GM21576 (cell line): ENCODE measurements around the gene P3R3URF.

Source experiments
- ATAC-seq: cut with Tn5 transposase; IDR thresholded peaks from one replicate; pipeline ENCODE4 v1.9.1; 2021; ENCODE audit warnings: mild to moderate bottlenecking, moderate library complexity; ENCODE audit not compliant: unreplicated experiment

The P3R3URF gene

DNA sequence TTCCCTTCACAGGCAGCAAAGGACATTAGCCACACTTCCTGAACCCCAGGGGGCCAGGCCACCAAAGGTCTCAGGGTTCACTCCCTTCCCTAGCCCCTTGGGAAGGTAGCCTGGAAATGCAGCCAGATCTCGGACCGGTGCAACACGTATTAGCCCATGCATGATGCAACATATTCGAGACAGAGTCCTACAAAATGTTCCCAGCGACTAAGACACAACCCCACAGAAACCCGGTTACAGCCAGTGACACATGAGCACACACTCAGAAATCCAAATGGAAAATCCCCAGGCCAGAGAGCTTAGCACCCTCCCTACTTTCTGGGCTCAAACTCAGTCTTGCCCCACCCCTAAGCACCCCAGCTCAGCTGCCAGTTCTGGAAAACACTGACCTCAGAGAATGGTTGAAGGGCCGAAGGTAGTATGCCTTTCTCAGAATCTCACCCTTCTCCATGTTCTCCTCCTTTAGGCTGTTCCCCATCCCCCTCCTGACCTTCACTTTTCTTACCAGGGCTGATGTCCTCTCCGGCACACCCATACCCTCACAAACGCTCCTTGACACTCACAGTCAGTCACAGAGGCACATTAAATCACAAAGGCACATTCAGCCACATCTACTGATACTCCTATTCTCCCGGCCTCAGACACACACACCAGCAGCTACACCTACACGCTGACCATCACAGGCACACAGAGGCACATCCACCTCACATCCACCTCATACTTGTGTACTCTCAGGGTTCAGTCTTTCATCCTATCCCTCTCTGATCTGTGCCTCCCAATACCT, 1.6 kb downstream of the P3R3URF start, which contains the start of gene TSPAN1:
Gene TSPAN1 (plus strand): TSS at position 640 of the 784 bp plus-strand sequence. CDS start 6,021 bp downstream, outside the sequence.
- ATAC-seq: no peak

- ATAC-seq: no peak
Observed at GRCh38 chr1:46173361-46173856, 2.9 kb downstream of the P3R3URF start.

DNA sequence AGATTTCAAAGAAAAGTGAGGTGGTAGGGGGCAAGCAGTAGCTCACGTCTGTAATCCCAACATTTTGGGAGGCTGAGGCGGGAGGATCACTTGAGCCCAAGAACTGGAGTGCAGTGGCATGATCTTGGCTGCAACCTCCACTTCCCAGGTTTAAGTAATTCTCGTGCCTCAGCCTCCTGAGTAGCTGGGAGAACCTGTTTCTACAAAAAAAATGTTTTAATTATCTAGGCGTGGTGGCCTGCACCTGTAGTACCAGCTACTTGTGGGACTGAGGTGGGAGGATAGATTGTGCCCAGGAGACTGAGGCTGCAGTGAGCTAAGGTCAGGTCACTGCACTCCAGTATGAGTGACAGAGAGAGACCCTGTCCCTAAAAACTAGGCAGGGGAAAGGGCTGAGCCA, 4.0 kb downstream of the P3R3URF start:
- no peak for ATAC-seq

GRCh38 chr1:46171871-46172270, 4.4 kb downstream of the P3R3URF start:
- no peak for ATAC-seq

DNA sequence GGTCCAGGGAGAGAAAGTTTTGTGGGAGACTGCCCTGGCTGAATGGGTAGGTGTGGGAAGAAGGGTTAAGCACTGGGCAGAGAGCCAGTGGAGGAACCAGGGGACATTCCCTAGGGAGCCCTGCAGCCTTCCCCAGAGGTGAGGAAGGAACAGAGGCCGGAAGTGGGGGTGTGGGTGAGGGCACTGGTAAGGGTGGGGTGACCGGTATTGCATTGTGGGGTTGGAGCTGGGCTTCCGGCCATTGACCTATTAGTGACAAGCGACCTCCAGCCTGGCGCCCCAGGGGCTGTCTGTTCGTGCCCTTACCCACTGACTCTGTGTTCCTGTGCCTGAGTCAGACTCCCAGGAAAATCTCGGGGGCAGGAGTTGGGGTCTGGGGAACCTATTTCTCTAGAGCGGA, 4.9 kb downstream of the P3R3URF start:
- ATAC-seq: no peak

- ATAC-seq: no peak
Observed at GRCh38 chr1:46169811-46170454, 6.4 kb downstream of the P3R3URF start.

DNA sequence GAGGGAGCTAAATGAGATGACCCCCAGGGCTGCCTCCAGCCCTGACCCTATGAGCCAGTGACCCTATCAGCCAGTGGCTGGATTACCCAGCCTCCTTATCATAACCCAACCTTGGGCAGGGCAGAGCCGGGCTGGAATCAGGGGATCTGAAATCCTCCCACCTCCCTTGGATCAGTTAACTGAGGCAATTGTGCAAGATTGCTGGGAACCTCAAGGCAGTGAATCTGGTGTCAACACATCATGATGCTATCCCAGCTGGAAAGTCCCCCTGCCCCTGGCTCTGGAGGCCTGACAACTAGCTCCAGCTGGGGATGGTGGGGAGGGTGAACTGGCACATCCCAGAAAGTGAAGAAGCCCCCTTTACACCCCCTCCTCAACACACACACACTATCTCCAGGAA, 7.8 kb downstream of the P3R3URF start:
- ATAC-seq: no peak

- ATAC-seq: no peak
Observed at GRCh38 chr1:46166521-46167462, 9.5 kb downstream of the P3R3URF start.

DNA sequence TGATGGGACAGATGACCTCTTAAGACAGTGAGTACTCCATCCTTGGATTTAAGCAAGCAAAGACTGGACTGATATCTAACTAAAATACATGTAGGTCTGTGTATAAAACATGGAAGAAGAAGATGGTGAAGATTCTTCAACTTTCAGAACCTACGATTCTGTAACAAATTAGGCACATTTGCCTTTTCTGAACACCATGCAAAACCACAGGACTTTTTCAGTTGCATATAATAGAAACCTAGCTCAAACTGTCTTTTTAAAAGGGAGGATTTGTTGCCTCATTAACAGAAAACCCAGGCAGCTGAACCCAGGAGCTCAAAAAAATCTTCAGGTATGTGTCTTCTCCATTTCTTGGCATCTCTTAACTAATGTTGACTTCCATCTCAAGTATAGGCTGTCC, 16.1 kb downstream of the P3R3URF start:
- ATAC-seq: no peak

DNA sequence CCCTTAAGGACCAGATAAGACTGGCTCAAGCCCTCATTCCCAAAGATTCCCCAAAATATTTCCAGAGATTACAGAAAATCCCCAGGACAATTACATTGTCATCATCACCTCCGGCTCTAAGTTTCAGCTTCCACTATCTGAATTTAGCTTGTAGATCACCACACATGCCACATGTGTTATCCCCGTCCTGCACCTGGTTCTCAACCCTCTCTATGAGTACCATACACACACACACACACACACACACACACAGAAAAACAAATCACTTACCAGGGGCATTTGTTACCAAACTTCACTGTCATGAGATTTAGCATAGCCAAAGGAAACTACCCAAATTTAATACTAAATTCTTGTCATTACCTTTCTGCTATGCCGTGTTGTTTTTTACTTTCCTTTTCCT, 16.8 kb downstream of the P3R3URF start:
- ATAC-seq: no peak

DNA sequence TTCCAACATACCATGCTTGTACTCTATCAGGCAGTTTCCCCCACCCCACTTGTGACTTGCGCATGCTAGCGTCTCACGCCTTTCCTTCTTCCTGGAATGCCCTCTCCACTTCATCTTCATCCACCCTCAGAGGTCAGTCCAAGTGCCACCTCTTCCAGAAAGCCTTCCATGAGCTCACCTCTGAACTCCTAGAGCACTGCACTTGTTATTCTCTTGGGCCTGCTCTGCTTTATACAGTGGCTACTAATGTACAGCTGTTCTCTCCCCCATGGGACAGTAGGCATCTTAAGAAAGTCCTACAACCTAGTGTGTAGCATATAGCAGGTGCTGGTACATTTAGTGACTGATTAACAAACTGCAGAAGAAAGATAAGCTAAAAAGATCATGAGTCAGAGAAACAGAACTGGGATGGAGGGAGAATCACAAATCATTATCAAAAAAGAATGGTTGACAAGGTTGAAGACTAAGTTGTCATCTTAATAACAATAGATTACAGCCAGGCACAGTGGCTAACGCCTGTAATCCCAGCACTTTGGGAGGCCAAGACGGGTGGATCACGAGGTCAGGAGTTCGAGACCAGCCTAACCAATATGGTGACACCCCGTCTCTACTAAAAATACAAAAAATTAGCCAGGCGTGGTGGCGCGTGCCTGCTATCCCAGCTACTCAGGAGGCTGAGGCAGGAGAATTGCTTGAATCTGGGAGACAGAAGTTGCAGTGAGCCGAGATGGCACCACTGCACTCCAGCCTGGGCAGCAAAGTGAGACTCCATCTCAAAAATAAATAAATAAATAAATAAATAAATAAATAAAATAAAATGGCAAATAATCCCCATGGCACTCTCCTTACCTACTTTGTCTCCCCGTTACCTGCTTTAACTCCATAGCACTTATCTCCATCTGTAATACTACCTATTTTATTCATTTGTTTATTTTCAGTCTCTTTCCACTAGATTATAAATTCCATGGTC, 17.7 kb downstream of the P3R3URF start:
- ATAC-seq: peak; percentile 53

DNA sequence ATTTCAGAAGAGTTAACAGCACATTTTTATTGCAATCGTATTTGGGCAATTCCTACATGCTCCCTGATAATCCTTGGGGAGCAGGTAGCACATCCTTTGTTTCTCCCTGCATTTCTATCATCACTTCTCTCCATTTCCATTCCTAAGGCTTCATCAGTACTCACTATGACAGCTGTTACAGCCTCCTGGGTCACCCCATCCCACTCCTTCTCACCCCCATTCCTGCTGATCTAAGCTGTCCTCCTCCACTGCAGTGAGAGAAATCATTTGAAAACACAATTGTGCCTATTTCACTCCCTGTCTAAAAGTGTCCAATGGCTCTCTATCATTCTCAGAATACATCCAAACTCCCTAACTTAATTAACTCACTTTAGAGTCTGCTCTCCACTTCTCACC, 18.4 kb downstream of the P3R3URF start:
- no peak for ATAC-seq

- ATAC-seq: no peak
Observed at GRCh38 chr1:46153732-46154131, 22.6 kb downstream of the P3R3URF start.

- no peak for ATAC-seq
Observed at GRCh38 chr1:46153228-46153627, 23.1 kb downstream of the P3R3URF start.

DNA sequence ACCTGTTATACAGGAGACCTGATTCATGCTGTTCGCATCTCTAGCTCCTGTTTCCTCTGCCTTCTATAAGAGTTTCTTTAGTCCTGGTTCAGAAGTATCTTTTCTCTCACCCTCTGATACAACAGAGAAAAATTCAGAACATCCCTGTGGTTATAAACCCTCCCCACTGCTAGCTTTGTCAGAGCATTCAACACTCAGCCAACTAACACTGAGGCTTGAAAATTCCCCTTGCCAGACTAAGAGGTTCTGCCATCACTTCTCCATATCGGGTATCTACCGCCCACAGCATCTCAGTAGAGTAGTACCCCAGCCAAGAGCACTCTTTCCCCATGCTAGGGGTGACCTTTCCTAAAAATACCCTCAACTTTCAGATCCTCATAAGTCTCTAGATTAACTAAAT, 24.3 kb downstream of the P3R3URF start:
- no peak for ATAC-seq

DNA sequence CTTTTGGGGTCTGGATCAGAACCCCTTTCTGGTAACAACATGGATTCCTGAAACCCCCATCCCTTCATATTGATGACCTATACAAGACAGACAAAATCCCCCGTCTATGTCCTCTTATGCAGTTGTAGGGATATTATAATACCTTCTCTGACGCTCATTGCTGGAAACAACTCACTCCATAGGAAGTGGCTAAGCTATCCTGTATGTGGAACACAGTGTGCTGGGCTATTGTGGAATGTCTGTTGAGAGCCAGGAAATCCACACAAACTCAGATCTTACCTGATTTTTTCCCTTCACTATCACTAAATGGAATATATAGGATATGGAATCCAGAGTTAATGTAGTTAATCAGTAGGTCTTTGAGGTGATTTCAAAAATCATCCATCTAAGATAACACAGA, 26.2 kb downstream of the P3R3URF start:
- no peak for ATAC-seq

GRCh38 chr1:46148318-46148717, 28.0 kb downstream of the P3R3URF start:
- ATAC-seq: no peak

GRCh38 chr1:46137916-46138315, 38.4 kb downstream of the P3R3URF start:
- ATAC-seq: no peak

DNA sequence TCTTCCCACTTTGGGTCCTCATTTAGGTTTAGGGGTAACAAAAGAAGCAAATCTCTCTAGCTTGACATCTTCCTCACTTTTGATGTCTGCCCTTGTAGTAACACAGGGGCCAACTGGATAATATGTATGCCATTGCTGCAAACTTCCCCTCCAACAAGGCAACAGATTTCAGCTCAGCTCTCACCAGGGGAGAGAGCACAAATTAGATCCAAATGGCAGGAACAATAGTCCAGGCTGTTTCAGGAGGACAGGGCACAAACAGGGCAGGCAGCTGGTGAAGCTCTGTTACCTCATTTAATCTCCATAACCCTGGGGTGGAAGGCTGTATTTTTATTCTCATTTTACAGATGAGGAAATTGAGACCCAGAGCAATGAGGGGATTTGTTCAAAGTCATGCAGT, 39.6 kb downstream of the P3R3URF start:
- no peak for ATAC-seq
